Measurements from ENCODE around the gene CLEC16A.

DNA sequence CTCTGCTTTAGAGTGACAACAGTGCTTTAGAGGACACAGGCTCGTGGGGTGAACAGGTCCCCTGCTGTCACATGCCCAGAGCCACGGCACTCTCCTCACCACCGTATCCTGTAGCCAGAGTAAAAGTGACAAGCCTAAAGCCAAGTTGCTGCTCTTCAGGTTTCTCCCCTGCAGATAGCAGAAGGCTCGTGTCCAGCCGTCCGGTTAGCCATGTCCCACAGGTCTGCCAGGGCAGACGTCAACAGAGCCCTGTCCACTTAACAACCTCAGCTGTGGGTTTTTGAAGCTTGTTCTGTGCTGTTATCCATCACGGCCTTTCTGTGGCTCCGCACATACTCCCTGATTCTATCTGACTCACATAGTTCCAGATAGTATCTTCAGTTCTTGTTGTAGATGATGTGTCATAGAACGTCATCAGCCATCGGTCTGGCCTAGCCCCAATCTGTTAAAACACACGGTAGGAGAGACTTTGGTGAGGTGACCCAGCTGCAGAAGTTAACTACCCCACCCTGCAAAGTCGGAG, 211.0 kb downstream of the CLEC16A start:
- TF ChIP-seq, protein P1, sequence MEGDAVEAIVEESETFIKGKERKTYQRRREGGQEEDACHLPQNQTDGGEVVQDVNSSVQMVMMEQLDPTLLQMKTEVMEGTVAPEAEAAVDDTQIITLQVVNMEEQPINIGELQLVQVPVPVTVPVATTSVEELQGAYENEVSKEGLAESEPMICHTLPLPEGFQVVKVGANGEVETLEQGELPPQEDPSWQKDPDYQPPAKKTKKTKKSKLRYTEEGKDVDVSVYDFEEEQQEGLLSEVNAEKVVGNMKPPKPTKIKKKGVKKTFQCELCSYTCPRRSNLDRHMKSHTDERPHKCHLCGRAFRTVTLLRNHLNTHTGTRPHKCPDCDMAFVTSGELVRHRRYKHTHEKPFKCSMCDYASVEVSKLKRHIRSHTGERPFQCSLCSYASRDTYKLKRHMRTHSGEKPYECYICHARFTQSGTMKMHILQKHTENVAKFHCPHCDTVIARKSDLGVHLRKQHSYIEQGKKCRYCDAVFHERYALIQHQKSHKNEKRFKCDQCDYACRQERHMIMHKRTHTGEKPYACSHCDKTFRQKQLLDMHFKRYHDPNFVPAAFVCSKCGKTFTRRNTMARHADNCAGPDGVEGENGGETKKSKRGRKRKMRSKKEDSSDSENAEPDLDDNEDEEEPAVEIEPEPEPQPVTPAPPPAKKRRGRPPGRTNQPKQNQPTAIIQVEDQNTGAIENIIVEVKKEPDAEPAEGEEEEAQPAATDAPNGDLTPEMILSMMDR (IDR thresholded peaks at IDR 0.05; ENCODE audit: borderline replicate concordance, extremely low read depth, low read length, poor library complexity, severe bottlenecking), result no peak
- no peak for TF ChIP-seq EZH2 (IDR thresholded peaks at IDR 0.05; ENCODE audit: borderline replicate concordance, low read depth, low read length, severe bottlenecking)
